GM12864 (cell line): ENCODE data around the gene LUZP1.

Experiments
- DNase-seq: peaks from one replicate; pipeline ENCODE4 v3.0.0-alpha.2; 2011; ENCODE audit warnings: low read depth
- H3K4me3 ChIP-seq: 2 replicates; pipeline ENCODE4 v1.5.1; 2011; ENCODE audit warnings: mild to moderate bottlenecking, low read depth, low read length, control low read depth
- TF ChIP-seq, protein P1 (sequence below): IDR thresholded peaks from 2 replicates; pipeline ENCODE4 v1.5.1; 2011; ENCODE audit warnings: low read depth, mild to moderate bottlenecking, moderate library complexity, low read length, control low read depth, inconsistent platforms; ENCODE audit errors: missing control alignments

Gene LUZP1

DNA sequence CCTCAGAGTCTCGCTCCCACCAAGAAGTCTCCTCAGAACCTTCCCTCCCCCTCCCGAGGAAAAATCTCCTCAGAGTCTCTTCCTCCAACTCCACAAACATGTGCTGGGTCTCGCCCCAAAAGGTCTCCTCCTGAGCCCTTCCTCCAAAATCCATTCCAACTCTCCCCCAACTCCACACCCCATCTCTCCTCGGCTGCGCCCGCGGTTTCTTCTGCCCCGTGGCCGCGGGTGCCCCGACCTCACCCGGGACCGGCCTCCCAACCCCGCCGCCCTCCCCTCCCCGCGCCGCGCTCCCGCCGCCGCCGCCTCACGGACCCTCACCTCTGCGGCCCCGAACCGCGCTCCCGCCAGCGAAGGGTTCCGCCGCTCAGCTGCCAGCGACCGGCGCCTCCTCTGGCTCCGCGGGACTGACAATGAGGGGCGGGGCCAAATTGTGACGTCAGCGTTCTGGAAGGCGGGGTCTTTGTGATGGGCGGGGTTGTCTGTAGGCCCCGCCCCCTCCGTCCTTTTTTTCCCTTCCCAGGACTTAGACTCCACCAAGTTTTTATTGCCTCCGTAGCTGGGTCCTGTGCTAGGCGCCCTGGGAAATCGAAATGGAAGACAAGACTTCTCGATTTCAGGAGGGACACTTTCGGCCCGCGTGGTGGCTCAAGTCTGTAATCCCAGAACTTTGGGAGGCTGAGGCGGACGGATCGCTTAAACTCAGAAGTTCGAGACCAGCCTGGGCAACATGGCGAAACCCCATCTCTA lies at the start of gene LUZP1:
Gene LUZP1 (minus strand): TSS at position 412 of the 750 bp plus-strand sequence.
- TF ChIP-seq, protein P1, sequence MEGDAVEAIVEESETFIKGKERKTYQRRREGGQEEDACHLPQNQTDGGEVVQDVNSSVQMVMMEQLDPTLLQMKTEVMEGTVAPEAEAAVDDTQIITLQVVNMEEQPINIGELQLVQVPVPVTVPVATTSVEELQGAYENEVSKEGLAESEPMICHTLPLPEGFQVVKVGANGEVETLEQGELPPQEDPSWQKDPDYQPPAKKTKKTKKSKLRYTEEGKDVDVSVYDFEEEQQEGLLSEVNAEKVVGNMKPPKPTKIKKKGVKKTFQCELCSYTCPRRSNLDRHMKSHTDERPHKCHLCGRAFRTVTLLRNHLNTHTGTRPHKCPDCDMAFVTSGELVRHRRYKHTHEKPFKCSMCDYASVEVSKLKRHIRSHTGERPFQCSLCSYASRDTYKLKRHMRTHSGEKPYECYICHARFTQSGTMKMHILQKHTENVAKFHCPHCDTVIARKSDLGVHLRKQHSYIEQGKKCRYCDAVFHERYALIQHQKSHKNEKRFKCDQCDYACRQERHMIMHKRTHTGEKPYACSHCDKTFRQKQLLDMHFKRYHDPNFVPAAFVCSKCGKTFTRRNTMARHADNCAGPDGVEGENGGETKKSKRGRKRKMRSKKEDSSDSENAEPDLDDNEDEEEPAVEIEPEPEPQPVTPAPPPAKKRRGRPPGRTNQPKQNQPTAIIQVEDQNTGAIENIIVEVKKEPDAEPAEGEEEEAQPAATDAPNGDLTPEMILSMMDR, result no peak
- DNase-seq, result no peak
- H3K4me3 ChIP-seq, result peak within 1 kb of the TSS; percentile 91

DNA sequence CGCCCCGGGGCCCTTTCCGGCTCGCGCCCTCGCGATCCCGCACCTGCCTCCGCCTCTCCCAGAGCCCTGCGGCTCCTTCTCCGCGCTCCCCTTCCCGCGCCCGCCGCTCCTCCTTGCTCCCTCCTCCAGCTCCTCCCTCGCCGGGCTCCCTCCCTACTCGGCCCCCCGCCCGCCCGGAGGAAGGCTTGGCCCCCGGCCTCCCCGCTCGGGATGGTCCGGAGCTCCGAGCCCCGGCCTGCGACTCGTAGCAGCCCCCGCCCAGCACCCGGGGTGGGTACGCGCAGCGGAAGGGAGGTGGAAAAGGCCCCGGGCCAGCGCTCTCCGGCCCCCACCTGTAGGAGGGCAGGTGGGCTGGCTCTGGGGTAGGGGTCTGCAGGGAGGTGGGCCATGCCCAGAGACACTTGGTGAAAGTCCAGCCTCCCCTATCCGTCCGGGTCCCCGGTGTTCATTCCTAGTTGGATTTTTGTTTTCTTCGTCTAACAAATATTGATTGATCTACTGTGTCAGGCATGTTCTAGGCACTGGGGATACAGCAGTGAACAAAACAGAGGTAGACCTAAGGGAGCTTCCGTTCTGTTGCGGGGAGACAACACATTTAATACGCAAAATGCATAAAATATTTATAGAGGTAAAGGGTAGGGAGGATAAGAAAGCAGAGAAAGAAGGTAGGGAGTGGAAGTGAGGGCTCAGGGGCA lies 48.9 kb upstream of the LUZP1 start, which contains the start of gene HTR1D:
Gene HTR1D (minus strand): TSS at position 82 of the 695 bp plus-strand sequence. CDS start 23,283 bp downstream, outside the sequence.
- H3K4me3 ChIP-seq, result peak within 1 kb of the TSS; percentile 12; the same call in 1 of the 2 replicates
- TF ChIP-seq, protein P1, result no peak
- DNase-seq, result no peak

DNA sequence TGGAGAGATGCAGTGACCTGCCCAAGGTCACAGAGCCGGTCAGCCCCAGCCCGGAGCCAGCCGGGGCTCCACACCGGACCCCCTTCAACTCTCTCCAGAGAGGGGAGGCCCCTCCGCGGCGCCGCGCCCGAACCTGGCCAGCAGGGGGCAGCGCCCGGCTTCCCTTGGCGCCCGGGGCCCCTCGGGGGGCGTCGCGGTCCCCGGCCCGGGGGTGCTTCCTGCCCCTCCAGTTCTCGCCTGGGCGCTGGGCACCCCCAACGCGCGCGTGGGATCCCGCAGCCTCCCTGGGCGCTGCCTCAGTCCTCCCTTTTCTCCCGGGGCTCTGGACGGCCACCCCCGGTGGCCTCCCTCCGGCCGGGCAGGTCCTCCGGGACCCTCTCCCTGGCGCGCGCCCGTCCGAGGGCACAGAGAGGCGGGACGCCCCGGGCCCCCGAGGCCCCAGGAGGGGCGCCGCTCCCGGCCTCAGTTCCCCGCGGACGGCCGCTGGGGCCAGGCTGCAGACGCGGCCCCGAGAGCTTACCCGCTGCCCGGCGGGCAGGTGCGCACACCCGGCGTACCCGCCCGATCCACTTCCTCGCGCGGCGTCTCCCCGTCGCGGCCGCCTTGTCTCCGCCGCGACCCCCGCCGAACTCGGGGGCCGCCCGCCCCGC lies 48.2 kb upstream of the LUZP1 start:
- H3K4me3 ChIP-seq, result peak overlapping the region; percentile 12; the same call in 1 of the 2 replicates
- DNase-seq, result no peak
- TF ChIP-seq, protein P1, result peak; percentile 66

DNA sequence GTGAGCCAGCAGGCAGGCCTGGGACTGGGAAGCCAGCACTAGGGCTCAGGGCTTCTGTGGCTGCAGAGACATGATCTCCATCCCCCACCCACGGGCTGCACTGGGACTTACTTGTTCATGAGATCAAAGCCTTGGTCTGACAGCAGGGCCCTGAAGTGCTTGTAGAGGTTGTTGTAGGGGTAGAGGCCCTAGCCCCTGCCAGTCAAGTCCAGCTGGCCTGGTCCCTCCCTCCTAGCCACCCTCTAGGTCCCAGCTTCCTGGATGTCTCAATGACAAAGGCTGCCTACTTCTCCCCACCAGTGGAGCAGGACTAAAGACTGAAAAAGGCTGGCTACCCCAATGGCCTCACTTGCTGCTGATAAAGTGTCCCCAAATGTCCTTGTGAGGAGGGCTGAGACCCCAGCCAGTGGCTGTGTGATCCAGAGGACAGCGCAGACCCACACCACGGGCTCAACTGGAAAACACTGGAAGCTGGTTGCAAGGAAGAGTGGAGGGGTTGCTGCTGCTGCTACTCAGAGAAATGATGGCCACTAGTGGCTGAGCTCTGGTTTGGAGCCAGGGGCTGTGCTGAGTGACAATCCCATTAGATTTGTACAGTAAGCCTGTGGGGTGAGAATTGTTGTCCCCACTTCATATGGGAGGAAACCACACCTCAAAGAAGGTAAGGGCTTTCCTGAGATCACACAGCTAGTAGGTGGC lies 47.2 kb upstream of the LUZP1 start:
- TF ChIP-seq, protein P1, result no peak
- H3K4me3 ChIP-seq, result no peak overlapping the region
- DNase-seq, result no peak

DNA sequence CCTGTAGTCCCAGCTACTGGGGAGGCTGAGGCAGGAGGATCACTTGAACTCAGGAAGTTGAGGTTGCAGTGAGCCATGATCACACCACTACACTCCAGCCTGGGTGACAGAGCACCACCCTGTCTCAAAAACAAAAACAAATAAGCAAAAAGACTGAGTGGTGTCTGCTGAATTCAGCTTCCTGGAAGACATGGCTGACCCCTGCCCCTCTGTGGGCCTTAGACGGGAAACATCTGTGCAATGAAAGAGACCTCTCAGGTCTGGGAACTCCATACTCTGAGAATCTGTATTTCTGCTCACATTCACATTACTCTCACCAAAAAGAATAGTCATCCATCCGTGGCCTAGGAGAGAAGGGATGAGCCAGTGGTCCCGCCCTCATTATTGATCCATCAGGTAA lies 46.6 kb upstream of the LUZP1 start:
- no peak overlapping the region for H3K4me3 ChIP-seq

DNA sequence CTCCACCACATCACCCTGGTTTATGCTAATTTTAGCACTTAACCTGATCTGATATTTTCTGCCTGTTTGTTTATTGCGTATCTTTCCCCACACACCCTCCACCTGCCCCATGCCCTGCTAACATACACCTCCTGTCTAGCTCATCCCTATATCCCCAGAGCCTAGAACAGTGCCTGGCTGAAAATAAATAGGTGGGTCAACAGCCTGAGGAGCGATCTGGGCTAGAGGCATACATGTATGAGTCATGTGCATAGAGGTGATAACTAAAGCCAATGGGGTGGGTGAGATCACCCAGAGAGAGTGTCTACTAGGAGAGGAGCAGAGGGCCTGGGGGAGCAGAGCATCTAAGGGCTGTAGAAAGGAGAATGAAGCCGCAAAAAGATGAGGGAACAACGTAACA lies 46.0 kb upstream of the LUZP1 start:
- no peak for DNase-seq
- H3K4me3 ChIP-seq, result no peak overlapping the region
- TF ChIP-seq, protein P1, result no peak

More for the DNA sequence above, 46.6 kb upstream of the LUZP1 start:
- DNase-seq, result no peak
- TF ChIP-seq, protein P1, result no peak
